HG03354 (cell line): ENCODE data around the gene CEP112.
"Not testable (repeated sequence)": the region's sequence is repeated elsewhere in the genome, so short reads cannot be mapped to it uniquely, and the experiment has no call there.

ENCODE experiments used
- ATAC-seq: cut with Tn5 transposase; IDR thresholded peaks from one replicate; pipeline ENCODE4 v1.9.1; 2021; ENCODE audit warnings: mild to moderate bottlenecking; ENCODE audit not compliant: unreplicated experiment, poor library complexity, severe bottlenecking

The CEP112 gene

GRCh38 chr17:66167189-66167815 lies 24.6 kb downstream of the CEP112 start:
- no peak for ATAC-seq

DNA sequence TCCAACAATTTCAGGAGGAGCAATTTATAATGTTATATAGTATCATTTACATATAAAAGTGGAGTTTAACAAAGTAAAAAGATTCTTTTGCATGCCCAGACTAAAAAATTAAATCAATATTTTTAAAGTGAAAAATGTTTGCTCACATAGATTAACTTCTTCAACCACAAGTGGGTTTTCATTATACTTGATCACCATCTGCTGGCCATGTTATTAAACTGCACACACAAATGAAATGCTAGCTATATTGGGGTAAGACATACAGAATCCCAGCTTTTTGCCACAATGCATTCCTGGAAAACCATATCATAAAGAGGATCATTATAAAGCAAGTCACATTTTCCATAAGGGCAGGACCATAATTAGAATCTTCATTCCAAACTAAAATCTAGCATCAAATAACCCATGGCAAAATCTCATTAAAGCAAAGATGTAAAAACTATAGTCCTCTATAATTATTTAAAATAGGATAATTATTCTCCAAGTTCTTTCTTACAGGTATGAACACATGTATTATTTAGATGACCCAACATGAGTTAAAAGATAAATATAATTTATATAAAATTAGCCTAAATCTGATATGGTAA lies 26.3 kb downstream of the CEP112 start:
- no peak for ATAC-seq

DNA sequence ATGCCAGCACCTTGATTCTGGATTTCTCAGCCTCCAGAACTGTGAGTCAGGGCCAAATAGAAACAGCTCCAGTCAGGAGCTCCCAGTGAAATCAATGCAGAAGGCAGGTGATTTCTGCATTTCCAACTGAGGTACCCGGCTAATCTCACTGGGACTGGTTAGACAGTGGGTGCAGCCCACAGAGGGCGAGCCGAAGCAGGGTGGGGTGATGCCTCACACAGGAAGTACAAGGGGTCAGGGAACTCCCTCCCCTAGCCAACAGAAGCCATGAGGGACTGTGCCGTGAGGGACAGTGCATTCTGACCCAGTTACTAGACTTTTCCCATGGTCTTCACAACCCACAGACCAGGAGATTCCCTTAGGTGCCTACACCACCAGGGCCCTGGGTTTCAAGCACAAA lies 36.9 kb downstream of the CEP112 start:
- ATAC-seq: not testable (repeated sequence)

GRCh38 chr17:66152756-66153155 lies 39.2 kb downstream of the CEP112 start:
- ATAC-seq: no peak

DNA sequence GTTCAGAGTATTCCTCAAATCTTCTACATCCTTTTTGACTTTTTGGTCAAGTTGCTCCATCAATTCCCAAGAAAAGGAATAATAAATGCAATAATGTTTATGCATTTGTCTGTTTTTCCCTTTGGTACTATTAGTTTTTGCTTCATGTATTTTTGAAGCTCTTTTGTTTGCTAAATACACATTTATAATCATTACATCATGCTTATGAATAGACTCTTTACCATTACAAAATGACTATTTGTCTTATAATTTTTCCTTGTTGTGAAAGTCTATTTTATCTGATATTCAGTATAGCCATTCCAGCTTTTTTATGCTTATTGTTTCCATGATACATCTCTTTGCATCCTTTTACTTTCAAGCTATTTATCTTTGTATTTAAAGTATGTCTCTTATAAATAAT lies 41.2 kb downstream of the CEP112 start:
- ATAC-seq: no peak

GRCh38 chr17:66149562-66149961 lies 42.4 kb downstream of the CEP112 start:
- ATAC-seq: no peak

DNA sequence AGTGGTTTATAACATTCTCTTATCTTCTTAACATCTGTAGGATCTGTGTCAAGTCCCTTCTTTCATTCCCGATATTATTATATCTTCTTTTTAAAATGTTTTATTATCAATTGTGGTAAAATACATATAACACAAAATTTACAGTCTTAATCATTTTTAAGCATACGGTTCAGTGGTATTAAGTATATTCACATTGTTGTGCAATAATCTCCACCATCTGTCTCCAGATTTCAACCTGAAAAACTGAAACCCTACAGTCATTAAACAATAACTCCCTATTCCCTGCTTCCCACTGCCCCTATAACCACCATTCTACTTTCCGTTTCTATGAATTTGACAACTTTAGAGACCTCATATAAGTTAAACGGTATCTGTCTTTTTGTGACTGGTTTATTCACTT lies 45.5 kb downstream of the CEP112 start:
- ATAC-seq: no peak

- no peak for ATAC-seq
Measured at GRCh38 chr17:66143657-66144282, 48.2 kb downstream of the CEP112 start.

GRCh38 chr17:66142428-66142827 lies 49.5 kb downstream of the CEP112 start:
- no peak for ATAC-seq

GRCh38 chr17:66138120-66138519 lies 53.8 kb downstream of the CEP112 start:
- ATAC-seq: no peak

GRCh38 chr17:66135896-66136295 lies 56.0 kb downstream of the CEP112 start:
- no peak for ATAC-seq

GRCh38 chr17:66135219-66135618 lies 56.7 kb downstream of the CEP112 start:
- no peak for ATAC-seq

GRCh38 chr17:66129759-66130158 lies 62.2 kb downstream of the CEP112 start:
- ATAC-seq: no peak

DNA sequence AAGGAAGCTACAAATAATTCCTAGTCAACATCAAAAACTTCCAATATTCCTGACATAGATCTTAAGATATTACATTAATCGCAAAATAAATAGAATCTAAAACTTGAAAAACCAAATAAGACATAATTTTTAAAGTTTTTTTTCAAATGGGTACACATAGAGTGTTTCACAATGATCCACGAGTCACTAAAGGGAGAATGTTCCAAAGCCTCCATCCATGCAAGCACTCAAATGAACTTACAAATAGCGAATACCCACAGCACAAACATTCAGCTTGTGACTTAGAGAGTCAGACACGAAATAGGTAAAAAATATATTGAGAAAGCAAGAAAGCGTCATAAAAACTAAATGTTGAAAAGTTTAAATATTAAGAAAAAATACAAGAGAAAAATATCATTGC lies 65.7 kb downstream of the CEP112 start:
- ATAC-seq: no peak

GRCh38 chr17:66123163-66123562 lies 68.8 kb downstream of the CEP112 start:
- no peak for ATAC-seq

- ATAC-seq: no peak
Measured at GRCh38 chr17:66115246-66115645, 76.7 kb downstream of the CEP112 start.

GRCh38 chr17:66114609-66115008 lies 77.3 kb downstream of the CEP112 start:
- no peak for ATAC-seq

DNA sequence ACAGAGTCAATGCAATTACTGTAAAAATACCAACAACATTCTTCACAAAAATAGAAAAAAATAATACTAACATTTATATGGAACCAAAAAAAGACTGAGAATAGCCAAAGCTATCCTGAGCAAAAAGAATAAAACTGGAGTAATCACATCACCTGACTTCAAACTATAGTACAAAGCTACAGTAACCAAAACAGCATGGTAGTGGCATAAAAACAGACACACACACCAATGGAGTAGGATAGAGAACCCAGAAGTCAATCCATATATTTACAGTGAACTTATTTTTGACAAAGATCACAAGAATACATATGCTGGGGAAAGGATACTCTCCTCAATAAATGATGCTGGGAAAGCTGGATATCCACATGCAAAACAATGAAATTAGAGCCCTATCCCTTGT lies 84.2 kb downstream of the CEP112 start:
- ATAC-seq: no peak

GRCh38 chr17:66098040-66098439 lies 93.9 kb downstream of the CEP112 start:
- ATAC-seq: no peak

DNA sequence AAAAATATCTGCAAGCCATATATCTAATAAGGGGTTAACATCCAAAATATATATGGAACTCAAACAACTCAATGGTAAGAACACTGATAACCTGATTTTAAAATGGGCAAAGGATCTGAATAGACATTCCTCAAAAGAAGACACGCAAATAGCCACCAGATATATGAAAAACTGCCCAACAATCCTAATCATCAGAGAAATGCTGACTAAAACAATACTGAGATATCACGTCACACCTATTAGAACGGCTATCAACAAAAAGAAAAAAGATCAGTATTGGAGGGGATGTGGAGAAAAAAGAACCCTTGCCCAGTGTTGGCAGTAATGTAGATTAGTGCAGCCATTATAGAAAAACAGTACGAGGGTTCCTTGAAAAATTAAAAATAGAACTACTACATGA lies 97.2 kb downstream of the CEP112 start:
- no peak for ATAC-seq

GRCh38 chr17:66091445-66092080 lies 100.4 kb downstream of the CEP112 start:
- no peak for ATAC-seq
